IMR-90 (cell line): ENCODE data around the gene TMOD2. TPM values are rescaled to one million over a fixed set of nuclear protein-coding genes. Genes with fewer than 3 reads are reported as not detected.

Source experiments
- ATAC-seq: fragments of 200-7000 bp; cut with Tn5 transposase; 2 replicates; pipeline ENCODE4 v1.9.1; 2020; ENCODE audit warnings: low read depth, mild to moderate bottlenecking, moderate library complexity
- BruUV-seq: library from RNA; stranded (reverse); fragments of 400-500 nt; replicated peaks from 2 replicates; lab custom pipeline; 2021; lab: Mats Ljungman, UMichigan
- CTCF ChIA-PET: fragments of 300-600 bp; formaldehyde crosslinking; extraction: SDS; loops from one replicate; lab custom pipeline; 2021; ENCODE audit warnings: antibody characterized with exemption; lab: Yijun Ruan, JAX
- POLR2A ChIA-PET: fragments of 300-600 bp; sonication (Branson Sonifier 250); formaldehyde crosslinking; loops from one replicate; lab custom pipeline; 2022; ENCODE audit warnings: antibody characterized with exemption; ENCODE audit not compliant: unreplicated experiment; lab: Charles Lee
- DNase-seq: peaks from one replicate; pipeline ENCODE4 v3.0.0; 2013
- H2AFZ ChIP-seq: replicated peaks from 2 replicates; pipeline ENCODE3; 2013; ENCODE audit warnings: low read length, mild to moderate bottlenecking; ENCODE audit not compliant: poor library complexity
- H2AK5ac ChIP-seq: 2 replicates; pipeline ENCODE4 v1.6.1; 2013; ENCODE audit warnings: low read depth, low read length, inconsistent platforms
- H2AK9ac ChIP-seq: replicated peaks from 2 replicates; pipeline ENCODE3; 2013; ENCODE audit warnings: mild to moderate bottlenecking, low read depth, low read length, moderate library complexity; ENCODE audit not compliant: poor library complexity
- H2BK120ac ChIP-seq: 2 replicates; pipeline ENCODE4 v1.6.1; 2013; ENCODE audit warnings: low read depth, low read length, inconsistent platforms
- H2BK15ac ChIP-seq: 3 replicates; pipeline ENCODE4 v1.6.1; 2013; ENCODE audit warnings: low read depth, low read length, inconsistent platforms
- H2BK20ac ChIP-seq: 2 replicates; pipeline ENCODE4 v1.6.1; 2013; ENCODE audit warnings: low read depth, mild to moderate bottlenecking, inconsistent platforms, low read length, moderate library complexity
- H2BK5ac ChIP-seq: 2 replicates; pipeline ENCODE4 v1.6.1; 2013; ENCODE audit warnings: mild to moderate bottlenecking, low read depth, low read length, inconsistent platforms; ENCODE audit not compliant: poor library complexity, severe bottlenecking
- H3K14ac ChIP-seq: replicated peaks from 2 replicates; pipeline ENCODE4 v1.6.1; 2013; ENCODE audit warnings: low read depth, low read length, inconsistent platforms
- H3K18ac ChIP-seq: 2 replicates; pipeline ENCODE4 v1.6.1; 2013; ENCODE audit warnings: low read depth, low read length, control low read depth
- H3K23ac ChIP-seq: 2 replicates; pipeline ENCODE4 v1.6.1; 2013; ENCODE audit warnings: low read depth, low read length, inconsistent platforms
- H3K27ac ChIP-seq: 2 replicates; pipeline ENCODE4 v1.5.1; 2013; ENCODE audit warnings: mild to moderate bottlenecking, control low read depth, low read length; ENCODE audit not compliant: insufficient read depth
- H3K27me3 ChIP-seq: 2 replicates; pipeline ENCODE4 v1.6.1; 2013; ENCODE audit warnings: low read length; ENCODE audit not compliant: control insufficient read depth, insufficient read depth
- H3K36me3 ChIP-seq: 2 replicates; pipeline ENCODE4 v1.6.1; 2013; ENCODE audit warnings: low read length, mixed read lengths; ENCODE audit not compliant: control insufficient read depth, insufficient read depth
- H3K4ac ChIP-seq: 2 replicates; pipeline ENCODE4 v1.6.1; 2013; ENCODE audit warnings: low read depth, low read length, inconsistent platforms
- H3K4me1 ChIP-seq: 2 replicates; pipeline ENCODE4 v1.6.1; 2013; ENCODE audit warnings: low read length, mixed read lengths; ENCODE audit not compliant: control insufficient read depth, insufficient read depth
- H3K4me2 ChIP-seq: 2 replicates; pipeline ENCODE4 v1.6.1; 2013; ENCODE audit warnings: low read depth, mild to moderate bottlenecking, control low read depth, low read length, moderate library complexity
- H3K4me3 ChIP-seq: 2 replicates; pipeline ENCODE4 v1.5.1; 2013; ENCODE audit warnings: low read depth, mild to moderate bottlenecking, control low read depth, low read length, moderate library complexity; ENCODE audit not compliant: insufficient read depth
- H3K56ac ChIP-seq: 2 replicates; pipeline ENCODE4 v1.6.1; 2013; ENCODE audit warnings: low read length, inconsistent platforms; ENCODE audit not compliant: insufficient read depth; ENCODE audit errors: extremely low read depth
- H3K79me1 ChIP-seq, 2 experiments: 2 replicates each; pipeline ENCODE4 v1.6.1; 2013; ENCODE audit warnings: low read length in 2 of 2, inconsistent platforms in 1 of 2, low read depth in 1 of 2
- H3K9ac ChIP-seq: 2 replicates; pipeline ENCODE4 v1.6.1; 2013; ENCODE audit warnings: low read depth, low read length, control low read depth
- H3K9me1 ChIP-seq: 2 replicates; pipeline ENCODE4 v1.6.1; 2013; ENCODE audit warnings: low read length, inconsistent platforms; ENCODE audit not compliant: insufficient read depth
- H3K9me3 ChIP-seq: 2 replicates; pipeline ENCODE4 v1.6.1; 2013; ENCODE audit warnings: low read length; ENCODE audit not compliant: control insufficient read depth, insufficient read depth
- H4K20me1 ChIP-seq: 2 replicates; pipeline ENCODE4 v1.6.1; 2013; ENCODE audit warnings: low read length, inconsistent platforms; ENCODE audit not compliant: insufficient read depth
- H4K5ac ChIP-seq: 2 replicates; pipeline ENCODE4 v1.6.1; 2013; ENCODE audit warnings: mild to moderate bottlenecking, low read depth, low read length, control low read depth
- H4K8ac ChIP-seq, 2 experiments: 2 replicates each; pipeline ENCODE4 v1.6.1; 2013; ENCODE audit warnings: low read depth in 2 of 2, low read length in 2 of 2, control low read depth in 1 of 2, inconsistent platforms in 1 of 2
- H4K91ac ChIP-seq: 2 replicates; pipeline ENCODE4 v1.6.1; 2013; ENCODE audit warnings: low read depth, low read length, inconsistent platforms; ENCODE audit not compliant: insufficient read depth
- BHLHE40 ChIP-seq: fragments of 150-350 bp; IDR thresholded peaks from 2 replicates; pipeline ENCODE4 v1.6.1; 2016; ENCODE audit warnings: mild to moderate bottlenecking, low read depth, low read length
- CEBPB ChIP-seq: IDR thresholded peaks from 2 replicates; pipeline ENCODE4 v1.6.1; 2012; ENCODE audit warnings: low read depth, low read length, improper control_type of control experiment
- CHD1 ChIP-seq: IDR thresholded peaks from 2 replicates; pipeline ENCODE4 v1.6.1; 2012; ENCODE audit warnings: low read depth, low read length, improper control_type of control experiment
- MAFK ChIP-seq: IDR thresholded peaks from 2 replicates; pipeline ENCODE4 v1.6.1; 2012; ENCODE audit warnings: low read depth, low read length, improper control_type of control experiment
- MAZ ChIP-seq: IDR thresholded peaks from 2 replicates; pipeline ENCODE4 v1.6.1; 2012; ENCODE audit warnings: low read depth, mild to moderate bottlenecking, low read length, improper control_type of control experiment, moderate library complexity, borderline replicate concordance
- NFE2L2 ChIP-seq: fragments of 150-350 bp; IDR thresholded peaks from 2 replicates; pipeline ENCODE4 v1.6.1; 2016; ENCODE audit warnings: low read depth, mild to moderate bottlenecking, low read length
- POLR2A ChIP-seq: IDR thresholded peaks from 2 replicates; pipeline ENCODE4 v1.6.1; 2012; ENCODE audit warnings: mild to moderate bottlenecking, low read depth, low read length
- RAD21 ChIP-seq: IDR thresholded peaks from 2 replicates; pipeline ENCODE4 v1.6.1; 2012; ENCODE audit warnings: low read length, improper control_type of control experiment
- RCOR1 ChIP-seq: IDR thresholded peaks from 2 replicates; pipeline ENCODE4 v1.6.1; 2012; ENCODE audit warnings: mild to moderate bottlenecking, low read length, improper control_type of control experiment; ENCODE audit not compliant: insufficient replicate concordance
- RFX5 ChIP-seq: IDR thresholded peaks from 2 replicates; pipeline ENCODE4 v1.8.0; 2012; ENCODE audit warnings: low read depth, mild to moderate bottlenecking, low read length, moderate library complexity
- SMC3 ChIP-seq: fragments of 150-350 bp; IDR thresholded peaks from 2 replicates; pipeline ENCODE4 v1.6.1; 2016; ENCODE audit warnings: low read depth, mild to moderate bottlenecking, antibody characterized with exemption, low read length, moderate library complexity
- WGBS, 2 experiments: methylation state at CpG; one replicate each; pipeline versions ENCODE4 v1.1.5 to v1.1.7; 2013; ENCODE audit warnings: missing lambda C conversion rate in 2 of 2; ENCODE audit not compliant: insufficient read length in 1 of 2; ENCODE audit errors: extremely low coverage in 2 of 2; 5-methylcytosine and 5-hydroxymethylcytosine counted together
- dilution Hi-C: fragments of 300-500 bp; cut with HindIII; formaldehyde crosslinking; loops from one replicate; pipeline ENCODE4 v1.14.3; 2018; ENCODE audit warnings: low sequenced_read_pairs; ENCODE audit not compliant: unreplicated experiment
- in situ Hi-C: fragments of 300-500 bp; cut with MboI; formaldehyde crosslinking; loops from 3 replicates; pipeline ENCODE4 v1.14.3; 2019; ENCODE audit warnings: low sequenced_read_pairs, inconsistent platforms, mixed read lengths
- intact Hi-C: fragments of 100-400 bp; cut with micrococcal nuclease; formaldehyde crosslinking; loops from 2 replicates; pipeline ENCODE4 v1.10.0; 2022
- polyA plus RNA-seq, 3 experiments: library from polyadenylated mRNA; depleted of rRNA; stranded (reverse); fragments of >200 nt; gene quantifications; 2 replicates each; pipeline ENCODE4 v1.2.3, GENCODE V29; 2012; ENCODE audit warnings: low replicate concordance in 1 of 3
- total RNA-seq: library from RNA; depleted of rRNA; stranded (reverse); fragments of >200 nt; gene quantifications from 2 replicates; pipeline ENCODE4 v1.2.3, GENCODE V29; 2012
- TF ChIP-seq, protein P1 (sequence below): fragments of 150-350 bp; IDR thresholded peaks from 2 replicates; pipeline ENCODE4 v1.6.1; 2016; ENCODE audit warnings: low read depth, mild to moderate bottlenecking, low read length, moderate library complexity, borderline replicate concordance
- TF ChIP-seq, protein P2 (sequence below): conservative IDR thresholded peaks from 2 replicates; pipeline ENCODE4 v1.5.1; 2012; ENCODE audit warnings: mild to moderate bottlenecking, low read depth, low read length, improper control_type of control experiment
- TF ChIP-seq, protein P3 (sequence below): fragments of 150-350 bp; IDR thresholded peaks from 2 replicates; pipeline ENCODE4 v1.6.1; 2017; ENCODE audit warnings: mild to moderate bottlenecking, antibody characterized with exemption, low read length, low read depth

The TMOD2 gene
- total and polyA plus RNA-seq, 2 of the 4 experiments (the other 2 are of a cell fraction) = 2.8 to 5.4 TPM

DNA sequence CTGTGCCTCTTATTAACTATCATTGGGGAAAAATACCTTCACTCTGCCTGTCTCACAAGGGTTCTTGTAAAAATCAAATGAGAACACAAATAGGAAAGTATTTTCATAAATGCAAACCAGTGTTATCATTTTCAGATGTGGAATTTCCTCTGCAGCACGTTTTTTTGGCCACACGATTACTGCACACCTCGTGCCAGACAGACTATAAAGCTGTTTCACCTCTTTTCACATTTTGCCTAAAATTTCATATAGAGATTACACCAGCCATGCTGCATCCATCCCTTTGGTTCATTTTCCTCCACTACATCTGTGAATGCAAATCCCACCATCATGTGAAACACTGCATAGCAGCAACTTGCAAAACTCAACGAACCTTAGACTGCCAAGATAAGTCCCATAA lies 1.2 kb upstream of the TMOD2 start:
- no peak overlapping the region for H2BK20ac ChIP-seq
- intact Hi-C loops (no loop called here), in situ Hi-C loops (no loop called here), dilution Hi-C loops (no loop called here)
- no peak overlapping the region for H3K18ac ChIP-seq
- H4K5ac ChIP-seq = no peak overlapping the region
- H3K4me3 ChIP-seq = no peak overlapping the region
- ATAC-seq = no peak
- H3K9ac ChIP-seq = no peak overlapping the region
- H3K4ac ChIP-seq = no peak overlapping the region
- no peak overlapping the region for H2BK5ac ChIP-seq
- H2BK15ac ChIP-seq = no peak overlapping the region
- no peak overlapping the region for H2AK9ac ChIP-seq
- H2AFZ ChIP-seq = no peak overlapping the region
- no peaks in the 10 kb centered on the region for H3K9me1 ChIP-seq
- DNase-seq = no peak
- H4K91ac ChIP-seq = no peak overlapping the region
- H3K4me1 ChIP-seq = 0 out of 2 replicates have a peak, but pooled peaks cover 4% of the 10 kb centered on the region
- peaks cover 0 to 8% of the 10 kb centered on the region in 2 experiments; a peak in 1 of 4 replicates for H3K79me1 ChIP-seq
- no peaks in the 10 kb centered on the region for H3K36me3 ChIP-seq
- TF ChIP-seq RCOR1 (no peak), RAD21 (no peak), CHD1 (no peak), NFE2L2 (no peak), RFX5 (no peak), MAFK (no peak), BHLHE40 (no peak), SMC3 (no peak), POLR2A (no peak), MAZ (no peak), CEBPB (no peak)
- TF ChIP-seq, protein P1, sequence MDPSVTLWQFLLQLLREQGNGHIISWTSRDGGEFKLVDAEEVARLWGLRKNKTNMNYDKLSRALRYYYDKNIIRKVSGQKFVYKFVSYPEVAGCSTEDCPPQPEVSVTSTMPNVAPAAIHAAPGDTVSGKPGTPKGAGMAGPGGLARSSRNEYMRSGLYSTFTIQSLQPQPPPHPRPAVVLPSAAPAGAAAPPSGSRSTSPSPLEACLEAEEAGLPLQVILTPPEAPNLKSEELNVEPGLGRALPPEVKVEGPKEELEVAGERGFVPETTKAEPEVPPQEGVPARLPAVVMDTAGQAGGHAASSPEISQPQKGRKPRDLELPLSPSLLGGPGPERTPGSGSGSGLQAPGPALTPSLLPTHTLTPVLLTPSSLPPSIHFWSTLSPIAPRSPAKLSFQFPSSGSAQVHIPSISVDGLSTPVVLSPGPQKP = no peak
- TF ChIP-seq, protein P2, sequence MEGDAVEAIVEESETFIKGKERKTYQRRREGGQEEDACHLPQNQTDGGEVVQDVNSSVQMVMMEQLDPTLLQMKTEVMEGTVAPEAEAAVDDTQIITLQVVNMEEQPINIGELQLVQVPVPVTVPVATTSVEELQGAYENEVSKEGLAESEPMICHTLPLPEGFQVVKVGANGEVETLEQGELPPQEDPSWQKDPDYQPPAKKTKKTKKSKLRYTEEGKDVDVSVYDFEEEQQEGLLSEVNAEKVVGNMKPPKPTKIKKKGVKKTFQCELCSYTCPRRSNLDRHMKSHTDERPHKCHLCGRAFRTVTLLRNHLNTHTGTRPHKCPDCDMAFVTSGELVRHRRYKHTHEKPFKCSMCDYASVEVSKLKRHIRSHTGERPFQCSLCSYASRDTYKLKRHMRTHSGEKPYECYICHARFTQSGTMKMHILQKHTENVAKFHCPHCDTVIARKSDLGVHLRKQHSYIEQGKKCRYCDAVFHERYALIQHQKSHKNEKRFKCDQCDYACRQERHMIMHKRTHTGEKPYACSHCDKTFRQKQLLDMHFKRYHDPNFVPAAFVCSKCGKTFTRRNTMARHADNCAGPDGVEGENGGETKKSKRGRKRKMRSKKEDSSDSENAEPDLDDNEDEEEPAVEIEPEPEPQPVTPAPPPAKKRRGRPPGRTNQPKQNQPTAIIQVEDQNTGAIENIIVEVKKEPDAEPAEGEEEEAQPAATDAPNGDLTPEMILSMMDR = no peak
- TF ChIP-seq, protein P3, sequence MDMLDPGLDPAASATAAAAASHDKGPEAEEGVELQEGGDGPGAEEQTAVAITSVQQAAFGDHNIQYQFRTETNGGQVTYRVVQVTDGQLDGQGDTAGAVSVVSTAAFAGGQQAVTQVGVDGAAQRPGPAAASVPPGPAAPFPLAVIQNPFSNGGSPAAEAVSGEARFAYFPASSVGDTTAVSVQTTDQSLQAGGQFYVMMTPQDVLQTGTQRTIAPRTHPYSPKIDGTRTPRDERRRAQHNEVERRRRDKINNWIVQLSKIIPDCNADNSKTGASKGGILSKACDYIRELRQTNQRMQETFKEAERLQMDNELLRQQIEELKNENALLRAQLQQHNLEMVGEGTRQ = no peak
- H3K27ac ChIP-seq = no peak overlapping the region
- H4K8ac ChIP-seq = no peak overlapping the region
- H3K4me2 ChIP-seq = no peak overlapping the region
- no peaks in the 10 kb centered on the region; the same call in none of the 2 replicates for H4K20me1 ChIP-seq
- ChIA-PET CTCF (no interaction called here), POLR2A (no interaction called here)
- WGBS, 2 experiments = 86% methylated on average over 2 of the region's 4 CpGs; no CpG with 5 or more reads in 1 of the 2 experiments
- no TSS peak for BruUV-seq
- H2BK120ac ChIP-seq = no peak overlapping the region
- no peak overlapping the region for H2AK5ac ChIP-seq
- H3K27me3 ChIP-seq = peaks cover 30% of the 10 kb centered on the region
- no peak overlapping the region for H3K14ac ChIP-seq
- H3K23ac ChIP-seq = no peak overlapping the region
- H3K56ac ChIP-seq = no peak overlapping the region
- H3K9me3 ChIP-seq = no peaks in the 10 kb centered on the region
